Activated CD8-positive, alpha-beta T cell treated with anti-CD3 and anti-CD28 coated beads, Interleukin-2, amount 10 ng/mL, durations not matched to agents 7 days and 5 days (primary cell): ENCODE measurements around the gene DZIP3. TPM values are rescaled to one million over a fixed set of nuclear protein-coding genes. Genes with fewer than 3 reads are reported as not detected.
"Not testable (repeated sequence)": the region's sequence is repeated elsewhere in the genome, so short reads cannot be mapped to it uniquely, and the experiment has no call there.

Source experiments
- ATAC-seq: fragments of 150-1000 bp; cut with Tn5 transposase; one replicate; pipeline ENCODE4 v1.10.0; 2021; ENCODE audit warnings: moderate library complexity
- CTCF ChIA-PET: fragments of 350-600 bp; sonication (Branson Sonifier 250); formaldehyde crosslinking; loops from one replicate; lab custom pipeline; 2021; ENCODE audit warnings: antibody characterized with exemption; lab: Charles Lee
- POLR2A ChIA-PET: fragments of 350-600 bp; sonication (Branson Sonifier 250); formaldehyde crosslinking; loops from one replicate; lab custom pipeline; 2021; ENCODE audit warnings: antibody characterized with exemption; lab: Charles Lee
- DNase-seq: peaks from one replicate; pipeline ENCODE4 v3.0.0-alpha.2; 2020
- H3K27ac Mint-ChIP-seq: one replicate; pipeline ENCODE4 v1.8.0; 2021; ENCODE audit warnings: mild to moderate bottlenecking, mixed read lengths
- H3K27me3 Mint-ChIP-seq: one replicate; pipeline ENCODE4 v1.8.0; 2021; ENCODE audit warnings: low read depth, mixed read lengths
- H3K36me3 Mint-ChIP-seq: one replicate; pipeline ENCODE4 v1.8.0; 2021; ENCODE audit warnings: low read depth, mixed read lengths
- H3K4me1 Mint-ChIP-seq: one replicate; pipeline ENCODE4 v1.8.0; 2021; ENCODE audit warnings: low read depth, mixed read lengths
- H3K4me3 Mint-ChIP-seq: one replicate; pipeline ENCODE4 v1.8.0; 2021; ENCODE audit warnings: mild to moderate bottlenecking, mixed read lengths
- H3K9me3 Mint-ChIP-seq: one replicate; pipeline ENCODE4 v1.8.0; 2022; ENCODE audit warnings: mixed read lengths; ENCODE audit not compliant: insufficient read depth
- total RNA-seq, 2 experiments: library from RNA; stranded (reverse); gene quantifications; one replicate each; pipeline ENCODE4 v1.2.3, GENCODE V29; 2021

The DZIP3 gene
- total RNA-seq, 2 experiments from 2014 or later = 20.5 to 20.8 TPM

DNA sequence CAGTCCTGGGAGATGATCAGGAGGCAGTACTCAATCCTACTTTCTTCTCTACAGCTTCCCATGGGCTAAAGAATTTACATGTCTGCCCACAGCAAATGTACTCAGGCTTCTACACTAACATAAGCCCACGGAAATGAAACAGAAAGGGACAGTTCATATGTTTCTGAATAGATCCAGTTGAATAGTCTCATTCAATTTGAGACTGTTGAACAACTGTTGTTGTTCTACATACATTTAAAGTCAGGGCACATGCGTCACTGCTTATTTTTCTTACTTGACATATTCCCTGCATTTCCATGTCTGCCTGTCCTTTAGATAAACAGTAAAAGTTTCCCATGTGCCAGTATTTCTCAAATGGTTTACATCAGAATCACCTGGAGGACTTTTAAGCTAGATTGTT lies 102.8 kb downstream of the DZIP3 start:
- peaks cover 52% of the 10 kb centered on the region for H3K36me3 Mint-ChIP-seq
- H3K27ac Mint-ChIP-seq, H3K4me1 Mint-ChIP-seq, POLR2A ChIA-PET, H3K4me3 Mint-ChIP-seq, ATAC-seq, CTCF ChIA-PET, H3K27me3 Mint-ChIP-seq, DNase-seq: not testable (repeated sequence)
- peaks cover 11% of the 10 kb centered on the region for H3K9me3 Mint-ChIP-seq

DNA sequence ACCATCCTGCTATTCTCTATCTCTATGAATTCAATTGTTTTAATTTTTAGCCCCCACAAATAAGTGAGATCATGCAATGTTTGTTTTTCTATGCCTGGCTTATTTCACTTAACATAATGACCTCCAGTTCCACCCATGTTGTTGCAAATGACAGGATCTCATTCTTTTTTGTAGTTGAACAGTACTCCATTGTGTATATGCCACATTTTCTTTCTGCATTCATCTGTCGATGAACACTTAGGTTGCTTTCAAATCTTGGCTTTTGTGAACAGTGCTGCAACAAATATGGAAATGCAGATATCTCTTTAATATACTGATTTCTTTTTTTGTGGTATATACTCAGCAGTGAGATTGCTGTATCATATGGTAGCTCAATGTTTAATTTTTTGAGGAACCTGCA lies 108.9 kb downstream of the DZIP3 start:
- ATAC-seq = no peak
- no peak overlapping the region for H3K27ac Mint-ChIP-seq
- H3K4me3 Mint-ChIP-seq = no peak overlapping the region
- H3K9me3 Mint-ChIP-seq = peaks cover 15% of the 10 kb centered on the region
- POLR2A ChIA-PET = no interaction called here
- no peaks in the 10 kb centered on the region for H3K4me1 Mint-ChIP-seq
- CTCF ChIA-PET = no interaction called here
- H3K27me3 Mint-ChIP-seq = no peaks in the 10 kb centered on the region
- no peak for DNase-seq
- peaks cover 19% of the 10 kb centered on the region for H3K36me3 Mint-ChIP-seq

DNA sequence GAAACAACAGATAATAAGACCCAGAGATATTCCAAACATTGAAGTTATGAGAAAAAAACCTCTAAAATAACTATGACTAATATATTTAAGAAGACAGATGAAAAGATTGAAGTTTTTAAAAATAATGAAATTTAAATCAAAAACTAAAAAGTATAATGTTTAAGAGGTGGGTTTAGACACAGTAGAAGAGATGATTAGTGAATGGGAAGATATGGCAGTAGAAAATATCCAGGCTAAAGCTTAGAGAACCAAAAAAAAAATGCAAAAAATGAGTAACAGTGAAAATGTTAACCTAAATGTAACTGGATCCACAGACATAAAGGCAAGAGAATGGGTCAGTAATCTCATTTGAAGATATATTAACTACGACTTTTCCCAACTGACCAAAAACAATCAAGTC lies 115.5 kb downstream of the DZIP3 start:
- Mint-ChIP-seq H3K4me3 (no peak overlapping the region), H3K27me3 (no peaks in the 10 kb centered on the region), H3K4me1 (no peaks in the 10 kb centered on the region), H3K36me3 (peaks cover 2% of the 10 kb centered on the region), H3K27ac (no peak overlapping the region), H3K9me3 (peaks cover 17% of the 10 kb centered on the region)
- POLR2A ChIA-PET = no interaction called here
- ATAC-seq = no peak
- no peak for DNase-seq
- CTCF ChIA-PET = no interaction called here

DNA sequence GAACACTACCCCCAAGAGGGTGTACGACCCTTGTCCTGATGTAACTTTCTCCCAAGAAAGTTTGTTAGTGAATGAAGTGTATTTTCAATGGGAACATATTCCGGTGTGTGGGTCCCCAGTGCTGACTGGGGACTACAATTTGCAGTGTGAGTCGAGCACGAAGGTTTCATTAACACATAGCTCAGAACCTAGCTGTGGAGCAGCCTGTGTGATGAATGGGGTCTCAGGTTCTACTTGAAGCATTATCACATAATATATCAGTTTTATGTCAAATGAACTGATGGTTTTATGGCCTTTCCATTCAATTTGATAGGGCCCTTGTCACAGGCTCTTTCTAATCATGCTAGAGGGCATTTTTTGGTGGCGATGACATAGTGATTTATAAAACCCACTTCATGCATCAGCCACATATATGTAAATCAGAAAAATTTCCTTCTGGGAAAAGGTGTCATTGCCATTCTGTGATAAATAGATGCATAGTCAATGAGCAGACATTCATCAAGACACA lies 123.5 kb downstream of the DZIP3 start:
- POLR2A ChIA-PET = no interaction called here
- no peaks in the 10 kb centered on the region for H3K9me3 Mint-ChIP-seq
- ATAC-seq (no peak), DNase-seq (no peak)
- CTCF ChIA-PET = interaction anchor here (1.4 kb wide), 1 partner anchor 202 kb away, joined by 5 read pairs; no protein-coding TSS in a partner anchor
- H3K4me3 Mint-ChIP-seq = no peak overlapping the region
- peaks cover 1% of the 10 kb centered on the region for H3K27me3 Mint-ChIP-seq
- no peaks in the 10 kb centered on the region for H3K4me1 Mint-ChIP-seq
- H3K36me3 Mint-ChIP-seq = no peaks in the 10 kb centered on the region
- no peak overlapping the region for H3K27ac Mint-ChIP-seq

DNA sequence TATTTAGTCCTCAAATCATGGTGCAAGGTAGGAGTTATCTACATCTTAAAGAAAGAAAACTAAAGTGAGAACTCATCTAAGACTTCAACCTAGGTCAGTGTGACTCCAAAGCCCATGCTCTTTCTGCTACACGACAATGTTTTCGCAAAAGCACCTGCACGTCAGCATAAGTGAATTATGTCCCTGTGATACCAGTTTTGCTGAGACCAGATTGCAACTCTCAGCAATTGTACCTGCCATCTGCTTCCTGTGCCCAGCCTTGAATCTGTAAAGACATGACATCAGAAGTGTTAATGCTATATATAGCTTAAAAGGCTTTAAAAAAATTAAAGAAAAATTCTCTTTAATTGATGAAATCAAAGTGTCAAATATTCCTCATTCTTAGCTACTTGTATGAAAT lies 124.3 kb downstream of the DZIP3 start:
- DNase-seq = no peak
- H3K36me3 Mint-ChIP-seq = no peaks in the 10 kb centered on the region
- H3K9me3 Mint-ChIP-seq = no peaks in the 10 kb centered on the region
- CTCF ChIA-PET = no interaction called here
- no peak overlapping the region for H3K4me3 Mint-ChIP-seq
- H3K27ac Mint-ChIP-seq = no peak overlapping the region
- H3K27me3 Mint-ChIP-seq = peaks cover 1% of the 10 kb centered on the region
- POLR2A ChIA-PET = no interaction called here
- H3K4me1 Mint-ChIP-seq = no peaks in the 10 kb centered on the region
- no peak for ATAC-seq

DNA sequence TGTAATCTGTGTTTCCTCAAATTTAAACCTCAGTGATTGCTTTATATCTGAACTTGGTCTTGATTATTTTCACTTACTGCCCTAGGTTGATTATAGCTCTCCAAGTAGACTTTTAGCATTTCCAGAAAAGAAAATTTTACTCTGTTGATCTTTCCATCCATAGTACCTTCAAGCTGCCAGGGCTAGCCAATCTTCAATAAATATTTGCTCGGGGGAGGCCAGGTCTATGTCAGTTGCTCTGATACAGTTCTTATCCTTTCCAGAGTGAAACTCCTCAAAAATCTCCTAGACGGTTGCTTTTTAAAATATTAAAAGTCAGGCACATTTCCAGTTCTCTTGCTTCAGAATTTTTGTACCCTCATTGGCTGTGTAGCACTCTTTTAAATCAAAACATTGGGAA lies 128.9 kb downstream of the DZIP3 start:
- ATAC-seq (no peak), DNase-seq (no peak)
- Mint-ChIP-seq H3K4me1 (peaks cover 11% of the 10 kb centered on the region), H3K4me3 (no peak overlapping the region), H3K36me3 (no peaks in the 10 kb centered on the region), H3K27me3 (no peaks in the 10 kb centered on the region), H3K27ac (no peak overlapping the region), H3K9me3 (peaks cover 10% of the 10 kb centered on the region)
- ChIA-PET CTCF (no interaction called here), POLR2A (no interaction called here)

DNA sequence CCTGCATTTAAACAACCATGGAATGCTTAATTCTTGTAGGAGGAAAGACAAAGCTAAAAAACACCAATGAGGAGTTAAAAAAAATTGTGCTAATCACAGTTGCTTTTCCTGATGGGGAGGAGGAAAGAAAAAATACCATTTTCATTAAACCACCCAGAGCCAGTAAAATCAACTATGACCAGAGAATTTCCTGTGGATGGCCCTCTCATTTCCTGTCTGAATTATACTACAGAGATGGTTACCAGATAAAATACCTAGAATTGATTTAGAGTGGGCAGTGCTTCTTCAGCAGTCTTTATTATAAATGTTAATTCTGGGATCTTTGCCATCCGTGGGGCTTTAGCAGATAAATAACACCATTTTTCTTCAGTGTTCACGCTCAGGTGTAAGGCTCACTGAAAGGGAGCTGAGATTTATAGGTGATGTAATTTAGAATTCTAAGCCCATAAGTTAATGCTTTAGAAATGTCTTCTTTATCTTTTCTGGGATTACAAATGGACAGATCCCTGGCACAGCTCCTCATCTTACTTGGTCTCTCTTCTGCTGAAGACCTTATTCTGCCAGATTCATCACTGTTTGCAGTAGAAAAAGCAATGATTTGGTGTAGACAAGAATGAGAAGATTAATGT lies 129.8 kb downstream of the DZIP3 start:
- Mint-ChIP-seq H3K27ac (no peak overlapping the region), H3K27me3 (no peaks in the 10 kb centered on the region), H3K36me3 (no peaks in the 10 kb centered on the region), H3K4me3 (no peak overlapping the region), H3K9me3 (peaks cover 10% of the 10 kb centered on the region), H3K4me1 (peaks cover 11% of the 10 kb centered on the region)
- POLR2A ChIA-PET = no interaction called here
- DNase-seq (no peak), ATAC-seq (no peak)
- CTCF ChIA-PET = interaction anchor here (1.5 kb wide), 1 partner anchor 99 kb away, joined by 4 read pairs; no protein-coding TSS in a partner anchor

DNA sequence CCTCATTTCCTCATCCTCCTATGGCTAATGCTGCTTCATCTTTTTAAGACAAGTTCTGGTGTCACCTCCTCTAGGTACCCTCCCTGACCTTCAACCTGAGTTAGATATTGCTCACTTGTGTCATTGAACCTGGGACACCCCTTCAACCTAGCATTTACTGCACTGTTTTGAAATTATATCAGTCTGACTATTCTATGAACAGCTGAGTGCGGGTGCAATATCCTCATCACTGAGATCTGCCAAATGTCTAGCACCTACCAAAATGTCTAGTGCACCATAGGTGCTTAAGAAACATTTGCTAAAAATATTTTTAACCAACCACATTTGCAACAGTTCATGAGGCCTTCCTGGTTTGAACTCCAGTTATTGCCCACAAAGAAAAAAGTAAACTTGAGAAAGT lies 133.2 kb downstream of the DZIP3 start:
- POLR2A ChIA-PET = no interaction called here
- peaks cover 11% of the 10 kb centered on the region for H3K4me1 Mint-ChIP-seq
- no peaks in the 10 kb centered on the region for H3K36me3 Mint-ChIP-seq
- no peak for ATAC-seq
- peaks cover 10% of the 10 kb centered on the region for H3K9me3 Mint-ChIP-seq
- no peak for DNase-seq
- no peak overlapping the region for H3K27ac Mint-ChIP-seq
- no peak overlapping the region for H3K4me3 Mint-ChIP-seq
- CTCF ChIA-PET = interaction anchor here (1.0 kb wide), 1 partner anchor 96 kb away, joined by 3 read pairs; no protein-coding TSS in a partner anchor
- no peaks in the 10 kb centered on the region for H3K27me3 Mint-ChIP-seq

DNA sequence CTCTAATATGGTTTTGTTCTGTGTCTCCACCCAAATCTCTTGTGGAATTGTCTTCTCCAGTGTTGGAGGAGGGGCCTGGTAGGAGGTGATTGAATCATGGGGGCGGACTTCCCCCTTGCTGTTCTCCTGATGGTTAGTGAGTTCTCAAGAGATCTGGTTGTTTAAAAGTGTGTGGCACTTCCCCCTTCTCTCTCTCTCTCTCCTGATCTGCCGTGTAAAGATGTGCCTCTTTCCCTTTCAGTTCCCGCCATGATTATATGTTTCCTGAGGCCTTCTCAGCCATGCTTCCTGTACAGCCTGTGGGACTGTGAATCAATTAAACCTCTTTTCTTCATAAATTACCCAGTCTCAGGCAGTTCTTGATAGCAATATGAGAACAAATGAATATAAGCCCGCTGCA lies 134.6 kb downstream of the DZIP3 start:
- no peak for ATAC-seq
- POLR2A ChIA-PET = no interaction called here

DNA sequence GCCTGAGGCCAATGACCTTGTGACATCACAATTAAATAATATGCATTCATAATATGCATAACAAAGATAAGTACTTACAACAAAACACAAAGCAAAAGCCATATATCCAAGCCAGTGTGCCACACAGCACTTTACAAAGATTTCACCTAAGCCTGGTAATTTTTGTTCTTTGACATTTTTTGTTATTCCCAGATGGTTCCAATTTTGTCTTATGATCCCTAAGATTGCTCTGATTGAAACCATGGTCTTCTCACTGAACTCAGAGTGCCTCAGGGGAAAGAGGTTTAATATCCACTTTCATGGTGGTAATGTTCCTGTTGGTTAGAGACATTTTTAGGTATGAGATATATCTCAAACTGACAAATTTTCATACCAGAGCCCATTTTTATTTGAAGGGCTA lies 138.6 kb downstream of the DZIP3 start:
- POLR2A ChIA-PET = no interaction called here
- H3K4me3 Mint-ChIP-seq = no peak overlapping the region
- CTCF ChIA-PET = no interaction called here
- no peak overlapping the region for H3K27ac Mint-ChIP-seq
- H3K27me3 Mint-ChIP-seq = no peaks in the 10 kb centered on the region
- no peaks in the 10 kb centered on the region for H3K4me1 Mint-ChIP-seq
- H3K36me3 Mint-ChIP-seq = no peaks in the 10 kb centered on the region
- no peak for ATAC-seq
- DNase-seq = no peak
- no peaks in the 10 kb centered on the region for H3K9me3 Mint-ChIP-seq

More for the DNA sequence above, 134.6 kb downstream of the DZIP3 start:
- CTCF ChIA-PET = no interaction called here
- Mint-ChIP-seq H3K4me3 (no peak overlapping the region), H3K9me3 (peaks cover 10% of the 10 kb centered on the region), H3K4me1 (peaks cover 9% of the 10 kb centered on the region), H3K27me3 (no peaks in the 10 kb centered on the region), H3K36me3 (no peaks in the 10 kb centered on the region), H3K27ac (no peak overlapping the region)
- DNase-seq = no peak

DNA sequence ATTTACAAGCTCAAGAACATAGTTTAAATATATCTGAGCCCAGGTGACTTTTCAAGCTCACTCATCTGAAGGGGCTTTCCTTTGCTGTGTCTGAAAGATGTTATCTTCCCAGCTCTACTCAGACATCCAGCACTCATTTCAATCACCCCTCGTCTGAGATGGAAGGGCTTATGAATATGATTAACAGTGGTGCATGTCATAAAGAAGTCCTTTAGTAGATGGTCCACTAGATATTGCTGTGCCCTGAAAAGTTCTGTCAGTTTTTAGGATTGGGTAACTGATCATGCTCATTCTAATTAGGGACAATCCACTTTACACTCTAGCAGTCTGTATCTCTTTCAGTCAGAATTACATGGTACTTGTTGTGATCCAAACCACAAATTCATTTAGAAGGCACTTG lies 139.4 kb downstream of the DZIP3 start:
- no peak for DNase-seq
- no peak for ATAC-seq
- Mint-ChIP-seq H3K36me3 (no peaks in the 10 kb centered on the region), H3K4me3 (no peak overlapping the region), H3K4me1 (no peaks in the 10 kb centered on the region), H3K27me3 (no peaks in the 10 kb centered on the region), H3K9me3 (no peaks in the 10 kb centered on the region), H3K27ac (no peak overlapping the region)
- POLR2A ChIA-PET = no interaction called here
- CTCF ChIA-PET = no interaction called here

DNA sequence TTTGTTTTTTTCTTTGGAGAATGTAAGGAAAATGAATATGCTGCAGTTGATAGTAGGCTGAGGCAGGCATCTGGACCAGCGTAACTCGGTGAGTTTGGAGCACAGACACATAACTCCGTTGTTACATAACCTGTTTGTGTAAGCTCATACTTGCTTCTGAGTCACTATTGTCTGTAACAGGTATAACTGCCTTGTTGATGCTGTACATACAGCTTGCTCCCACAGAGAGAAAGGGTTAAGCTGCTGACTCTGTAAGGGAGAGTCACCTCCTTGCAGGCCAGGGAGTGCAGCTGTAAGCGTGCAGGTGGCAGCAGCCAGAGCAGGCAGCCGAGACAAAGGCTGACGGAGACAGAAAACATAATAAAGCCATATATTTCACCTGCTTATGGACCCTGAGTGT lies 147.3 kb downstream of the DZIP3 start:
- no peak overlapping the region for H3K27ac Mint-ChIP-seq
- CTCF ChIA-PET = no interaction called here
- H3K36me3 Mint-ChIP-seq = no peaks in the 10 kb centered on the region
- DNase-seq = no peak
- POLR2A ChIA-PET = no interaction called here
- no peaks in the 10 kb centered on the region for H3K27me3 Mint-ChIP-seq
- no peak overlapping the region for H3K4me3 Mint-ChIP-seq
- H3K9me3 Mint-ChIP-seq = no peaks in the 10 kb centered on the region
- H3K4me1 Mint-ChIP-seq = no peaks in the 10 kb centered on the region
- no peak for ATAC-seq
